Mononuclear cell (primary cell): Measurements from ENCODE around the gene BRD7. TPM values are rescaled to one million over a fixed set of nuclear protein-coding genes. Genes with fewer than 3 reads are reported as not detected.

Experiments
- H3K27me3 ChIP-seq: 2 replicates; pipeline ENCODE4 v1.6.0; 2011; ENCODE audit warnings: low read length, control low read depth; ENCODE audit not compliant: insufficient read depth
- H3K4me1 ChIP-seq: 2 replicates; pipeline ENCODE4 v1.5.1; 2011; ENCODE audit warnings: mild to moderate bottlenecking, low read length, control low read depth; ENCODE audit not compliant: insufficient read depth
- H3K4me3 ChIP-seq: 2 replicates; pipeline ENCODE4 v1.5.1; 2011; ENCODE audit warnings: mild to moderate bottlenecking, low read length, moderate library complexity
- H3K9me3 ChIP-seq: 2 replicates; pipeline ENCODE4 v1.5.1; 2011; ENCODE audit warnings: low read depth, mild to moderate bottlenecking, control low read depth, low read length
- total RNA-seq: library from RNA; depleted of rRNA; stranded (reverse); fragments of >200 nt; gene quantifications from one replicate; pipeline ENCODE4 v1.2.3, GENCODE V29; 2012

BRD7 gene
- total RNA-seq, 1 donor, result 55.3 TPM

DNA sequence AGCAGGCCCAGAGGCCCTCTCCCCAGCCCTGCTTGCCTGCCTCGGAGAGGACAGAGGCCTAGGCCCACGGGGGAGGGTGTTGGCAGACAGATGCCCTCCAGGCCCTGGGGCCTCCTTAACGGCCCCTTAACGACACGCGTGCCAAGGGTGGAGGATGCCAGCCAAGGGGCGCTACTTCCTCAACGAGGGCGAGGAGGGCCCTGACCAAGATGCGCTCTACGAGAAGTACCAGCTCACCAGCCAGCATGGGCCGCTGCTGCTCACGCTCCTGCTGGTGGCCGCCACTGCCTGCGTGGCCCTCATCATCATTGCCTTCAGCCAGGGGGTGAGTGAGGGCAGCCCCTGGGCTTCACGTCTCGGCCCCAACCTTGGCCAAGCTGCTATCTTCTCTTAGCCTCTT, 80.8 kb downstream of the BRD7 start:
- peaks cover 41% of the 10 kb centered on the region for H3K4me1 ChIP-seq
- H3K27me3 ChIP-seq, result no peaks in the 10 kb centered on the region
- H3K9me3 ChIP-seq, result no peaks in the 10 kb centered on the region
- no peak overlapping the region for H3K4me3 ChIP-seq

DNA sequence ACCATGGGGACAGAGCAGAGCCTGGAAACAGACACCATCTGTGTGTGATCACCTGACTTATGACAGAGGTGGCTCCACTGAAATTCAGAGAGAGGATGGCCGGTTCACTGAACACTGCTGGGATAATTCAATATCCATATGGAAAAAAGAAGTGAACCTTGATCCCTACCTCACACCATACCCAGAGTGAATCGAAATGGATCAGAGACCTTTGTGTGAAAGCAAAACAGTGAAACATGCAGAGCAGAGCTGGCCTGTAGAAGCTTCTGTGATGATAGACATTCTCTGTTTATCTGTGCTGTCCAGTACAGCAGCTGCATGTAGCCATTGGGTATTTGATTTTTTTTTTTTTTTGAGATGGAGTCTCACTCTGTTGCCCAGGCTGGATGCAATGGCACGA, 82.1 kb downstream of the BRD7 start:
- H3K27me3 ChIP-seq, result no peaks in the 10 kb centered on the region

DNA sequence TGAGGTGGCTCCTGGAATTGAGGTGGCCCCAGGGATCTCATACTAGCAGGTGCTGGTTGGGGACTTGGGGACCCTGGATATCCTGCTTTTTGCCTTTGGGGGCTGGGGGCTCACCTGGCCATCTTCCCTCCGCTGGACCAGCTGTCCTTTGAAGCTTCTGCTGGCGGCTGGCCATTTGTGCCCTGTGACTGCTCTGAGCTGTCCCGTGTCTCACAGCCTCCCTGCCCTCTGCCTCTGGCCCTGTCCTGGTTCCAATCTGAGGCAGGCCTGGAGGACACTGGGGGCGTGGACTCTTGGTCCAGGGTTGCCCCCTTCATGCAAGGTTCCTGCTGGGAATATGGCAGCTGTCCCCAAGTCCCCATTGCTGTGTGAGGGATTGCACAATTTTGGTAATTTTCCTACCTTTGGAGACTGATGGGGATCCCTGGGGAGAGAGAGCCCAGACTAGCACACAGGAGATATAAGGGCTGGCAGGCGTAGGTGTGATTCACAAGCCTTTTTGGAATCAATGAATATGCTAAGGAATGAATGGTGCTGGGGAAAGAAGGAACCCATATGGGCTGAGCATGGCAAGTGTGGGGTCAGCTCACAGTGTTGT, 83.3 kb downstream of the BRD7 start:
- Histone ChIP-seq H3K27me3 (no peaks in the 10 kb centered on the region), H3K4me3 (no peak overlapping the region), H3K9me3 (no peaks in the 10 kb centered on the region), H3K4me1 (peaks cover 66% of the 10 kb centered on the region)

More for the DNA sequence above, 82.1 kb downstream of the BRD7 start:
- Histone ChIP-seq H3K4me3 (no peak overlapping the region), H3K9me3 (no peaks in the 10 kb centered on the region), H3K4me1 (peaks cover 54% of the 10 kb centered on the region)

DNA sequence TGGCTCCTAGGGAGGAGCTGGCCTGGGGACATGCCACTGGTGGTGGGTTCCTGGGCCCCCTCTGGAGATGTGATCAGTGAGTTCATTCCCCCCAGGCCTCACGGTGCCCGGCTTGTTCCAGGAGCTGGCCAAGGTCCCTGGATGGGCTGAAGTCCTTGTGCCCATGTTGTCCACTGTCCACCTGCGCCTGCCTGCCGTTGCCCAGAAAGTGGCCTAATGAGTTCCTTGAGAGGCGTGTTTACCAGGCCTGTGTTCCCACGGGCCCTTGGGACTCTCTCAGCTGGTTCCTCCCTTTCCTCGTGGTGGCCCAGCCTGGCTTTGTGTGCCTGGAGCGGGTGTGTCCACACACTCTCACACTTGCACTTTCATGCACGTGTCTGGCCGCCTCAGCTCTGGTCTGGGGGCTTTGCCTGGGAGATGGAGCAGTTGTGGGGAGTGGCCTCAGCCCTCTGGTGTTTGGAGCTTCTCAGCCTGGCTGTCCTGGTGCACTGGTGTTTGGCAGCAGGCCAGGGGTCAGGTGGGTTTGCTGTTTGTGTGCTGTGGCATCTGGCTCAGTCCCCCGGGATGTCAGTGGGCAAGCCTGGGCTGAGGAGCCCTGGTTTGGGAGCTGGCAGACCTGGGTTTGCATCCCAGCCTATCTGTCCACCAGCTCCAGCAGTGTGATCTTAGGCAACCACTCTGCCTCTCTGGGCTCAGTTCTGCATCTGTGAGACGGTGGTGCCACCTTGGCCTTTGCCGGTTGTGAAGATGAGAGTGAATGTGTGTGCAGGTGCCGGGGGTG, 84.5 kb downstream of the BRD7 start:
- H3K27me3 ChIP-seq, result no peaks in the 10 kb centered on the region
- H3K4me1 ChIP-seq, result peaks cover 78% of the 10 kb centered on the region
- H3K4me3 ChIP-seq, result no peak overlapping the region
- H3K9me3 ChIP-seq, result no peaks in the 10 kb centered on the region

DNA sequence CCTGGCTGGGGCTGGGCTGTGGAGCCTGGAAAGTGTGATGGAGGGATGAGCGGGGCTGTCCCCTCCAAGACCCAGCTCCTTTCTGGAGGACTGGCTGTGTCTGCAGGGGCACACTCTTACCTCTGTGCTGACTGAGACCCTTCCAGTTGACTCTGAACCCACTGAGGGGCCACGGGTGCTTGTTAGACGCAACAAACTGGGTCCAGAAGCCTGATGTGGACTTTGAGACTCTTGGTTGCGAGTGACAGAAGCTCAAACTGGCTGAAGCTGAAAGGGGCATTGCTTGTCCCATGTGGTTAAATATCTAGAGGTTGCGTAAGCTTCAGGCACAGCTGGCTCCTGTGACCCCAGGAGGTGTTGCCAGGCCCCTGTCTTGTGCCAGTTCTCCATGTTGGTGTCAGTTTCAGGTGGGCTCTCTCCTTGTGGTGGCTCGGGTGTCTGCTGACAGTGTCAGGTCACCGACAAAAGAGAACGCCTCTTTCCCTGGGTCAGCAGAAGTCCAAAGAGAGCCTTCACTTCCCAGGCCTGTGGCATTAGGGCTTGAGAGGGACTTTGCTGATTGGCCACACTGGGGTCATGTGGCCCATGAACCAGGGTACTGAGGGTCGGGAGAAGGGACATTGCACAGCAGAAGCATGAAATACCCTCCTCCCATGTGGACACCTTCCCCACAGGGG, 85.7 kb downstream of the BRD7 start:
- H3K4me1 ChIP-seq, result peaks cover 89% of the 10 kb centered on the region
- H3K4me3 ChIP-seq, result no peak overlapping the region
- no peaks in the 10 kb centered on the region for H3K27me3 ChIP-seq
- no peaks in the 10 kb centered on the region for H3K9me3 ChIP-seq

DNA sequence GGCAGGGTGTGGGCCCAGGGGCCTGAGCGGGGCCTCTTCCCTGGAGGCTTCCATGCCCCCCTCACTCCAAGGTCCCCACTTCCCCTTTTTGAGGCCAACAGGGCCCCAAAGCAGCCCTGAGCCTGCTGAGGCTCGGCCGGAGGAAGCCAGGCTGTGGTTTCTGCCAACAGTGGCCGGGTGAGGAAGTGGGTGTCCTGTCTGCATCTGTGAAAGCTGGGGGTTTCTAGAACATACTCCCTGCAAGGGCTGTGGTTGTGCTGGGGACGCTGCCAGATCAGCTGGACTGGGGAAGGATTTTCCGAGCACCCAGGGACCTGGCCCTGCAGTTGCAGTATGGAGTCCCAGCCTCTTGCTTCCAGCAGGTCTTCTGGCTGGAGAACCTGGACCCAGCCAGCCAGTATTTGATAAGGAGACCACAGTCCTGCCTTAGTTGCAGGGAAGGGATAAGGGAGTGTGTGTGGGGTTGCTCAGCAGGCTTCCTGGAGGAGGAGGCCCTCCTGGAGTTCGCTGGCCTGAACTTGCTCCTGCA, 86.7 kb downstream of the BRD7 start:
- Histone ChIP-seq H3K4me3 (peak overlapping the region; percentile 38), H3K27me3 (no peaks in the 10 kb centered on the region)

DNA sequence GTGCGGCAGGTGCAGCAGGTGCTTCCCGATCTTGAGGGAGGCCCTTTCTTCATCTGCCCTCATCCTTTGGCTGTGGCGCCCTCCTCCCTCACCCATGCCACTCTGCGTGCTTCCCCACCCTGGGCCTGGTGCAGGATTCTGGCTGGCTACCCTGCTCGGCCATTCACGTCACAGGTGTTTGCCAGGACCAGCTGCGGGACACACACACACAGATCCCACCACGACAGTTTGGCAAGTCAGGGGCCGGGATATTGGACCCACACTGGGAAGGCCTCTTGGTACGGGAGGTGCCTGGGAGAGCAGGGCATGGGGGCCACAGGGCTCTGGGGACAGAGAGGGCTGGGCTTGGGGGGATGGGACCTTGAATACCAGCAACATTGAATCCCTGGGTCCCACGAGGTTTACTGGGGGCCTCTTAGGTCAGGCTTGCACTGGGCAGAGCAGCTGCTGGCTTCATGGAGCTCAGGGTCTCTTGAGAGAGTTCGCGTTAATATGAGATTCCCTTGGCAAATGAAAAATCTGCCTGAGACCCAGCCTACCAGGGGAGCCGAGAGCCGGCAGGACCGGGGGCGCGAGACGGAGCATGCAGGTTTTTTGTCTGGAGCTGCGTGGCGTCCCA, 87.3 kb downstream of the BRD7 start:
- peak overlapping the region; percentile 38 for H3K4me3 ChIP-seq

More for the DNA sequence above, 86.7 kb downstream of the BRD7 start:
- no peaks in the 10 kb centered on the region for H3K9me3 ChIP-seq
- peaks cover 93% of the 10 kb centered on the region for H3K4me1 ChIP-seq

DNA sequence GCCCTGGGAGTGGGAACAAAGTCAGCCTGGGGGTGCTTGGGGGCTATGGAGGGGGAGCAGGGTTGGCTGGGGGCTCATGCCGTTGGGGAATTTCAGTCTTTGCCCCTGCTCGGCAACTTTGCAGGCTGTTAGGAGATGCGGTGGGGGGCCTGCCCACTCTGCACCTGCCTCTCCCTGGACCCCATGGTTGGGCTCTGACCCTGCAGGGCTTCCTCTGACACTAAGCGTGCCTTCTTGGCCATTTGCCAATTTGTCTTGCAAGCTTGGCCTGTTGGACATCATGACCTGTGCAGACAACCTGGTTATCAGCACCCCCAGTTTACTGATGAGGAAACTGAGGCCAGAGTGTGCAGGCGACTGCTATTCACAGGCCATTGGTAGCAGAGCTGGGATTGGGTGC, 87.9 kb downstream of the BRD7 start:
- H3K27me3 ChIP-seq, result no peaks in the 10 kb centered on the region
- peak overlapping the region; percentile 38 for H3K4me3 ChIP-seq
- H3K4me1 ChIP-seq, result peaks cover 100% of the 10 kb centered on the region
- no peaks in the 10 kb centered on the region for H3K9me3 ChIP-seq

More for the DNA sequence above, 87.3 kb downstream of the BRD7 start:
- Histone ChIP-seq H3K9me3 (no peaks in the 10 kb centered on the region), H3K4me1 (peaks cover 97% of the 10 kb centered on the region), H3K27me3 (no peaks in the 10 kb centered on the region)

DNA sequence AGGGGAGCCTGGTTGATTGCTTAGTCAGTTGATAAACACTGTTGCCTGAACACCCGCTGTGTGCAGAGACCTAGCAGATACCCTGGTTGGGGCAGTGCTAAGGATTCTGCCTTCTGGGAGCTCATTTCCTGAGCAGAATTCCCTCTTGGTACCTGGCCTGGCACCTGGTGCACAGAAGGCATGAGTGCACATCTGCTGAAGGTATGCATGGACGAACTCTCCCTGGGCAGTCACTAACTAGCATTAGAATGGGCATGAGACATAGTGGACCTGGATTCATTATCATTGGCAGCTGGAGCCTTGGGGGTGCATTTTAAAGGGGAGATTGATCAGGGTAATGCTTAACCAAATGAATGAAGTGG, 89.3 kb downstream of the BRD7 start:
- no peaks in the 10 kb centered on the region for H3K27me3 ChIP-seq
- peaks cover 100% of the 10 kb centered on the region for H3K4me1 ChIP-seq
- no peaks in the 10 kb centered on the region for H3K9me3 ChIP-seq
- H3K4me3 ChIP-seq, result peak overlapping the region; percentile 28

DNA sequence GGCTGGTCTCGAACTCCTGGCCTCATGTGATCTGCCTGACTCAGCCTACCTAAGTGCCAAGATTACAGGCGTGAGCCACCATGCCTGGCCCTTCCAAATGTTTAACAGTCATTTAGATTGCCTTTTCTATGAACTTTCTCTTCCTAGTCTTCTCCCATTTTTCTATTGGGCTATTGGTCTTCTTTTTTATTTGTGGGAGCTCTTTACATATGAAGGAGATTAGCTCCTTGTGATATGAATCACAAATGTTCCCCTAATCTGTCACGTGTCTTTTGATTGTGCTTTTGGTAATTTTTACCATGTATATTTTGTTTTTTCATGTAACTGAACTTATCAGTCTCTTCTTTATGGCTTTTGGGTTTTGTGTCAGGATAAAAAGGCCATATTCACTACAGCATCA, 90.5 kb downstream of the BRD7 start:
- Histone ChIP-seq H3K9me3 (no peaks in the 10 kb centered on the region), H3K4me1 (peaks cover 97% of the 10 kb centered on the region), H3K27me3 (no peaks in the 10 kb centered on the region), H3K4me3 (no peak overlapping the region)

DNA sequence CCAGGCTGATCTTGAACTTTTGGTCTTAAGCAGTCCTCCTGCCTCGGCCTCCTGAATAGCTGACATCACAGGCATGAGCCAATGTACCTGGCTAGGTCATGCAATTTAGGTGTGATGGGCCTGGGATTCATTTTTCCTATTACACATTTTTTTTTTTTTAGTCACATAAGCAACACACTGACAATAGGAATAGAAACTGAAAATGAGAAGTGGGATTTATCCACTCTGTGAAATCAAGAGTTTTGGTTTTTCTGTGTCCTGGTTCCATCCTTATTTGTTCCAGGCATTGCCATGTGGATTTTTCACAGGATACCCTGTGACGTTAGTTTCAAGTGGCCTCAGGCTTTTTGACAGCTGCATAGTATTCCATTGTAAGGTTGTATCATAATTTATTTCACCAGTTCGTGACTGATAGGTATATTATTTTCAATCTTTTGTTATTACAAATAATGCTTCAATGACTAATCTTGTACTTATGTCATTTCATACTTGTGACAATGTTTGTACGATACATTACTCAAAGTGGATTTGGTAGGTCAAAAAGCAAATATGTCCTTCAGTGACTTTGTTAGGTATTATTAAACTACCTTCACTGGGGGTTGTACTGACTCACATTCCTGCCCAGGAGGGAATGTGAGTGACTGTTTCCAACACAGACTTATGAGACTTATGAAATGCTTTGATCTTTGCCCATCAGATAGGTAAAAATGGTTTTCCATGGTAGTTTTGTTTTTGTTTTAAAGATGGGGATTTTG, 91.8 kb downstream of the BRD7 start:
- Histone ChIP-seq H3K4me1 (peaks cover 97% of the 10 kb centered on the region), H3K27me3 (no peaks in the 10 kb centered on the region), H3K4me3 (no peak overlapping the region), H3K9me3 (no peaks in the 10 kb centered on the region)

DNA sequence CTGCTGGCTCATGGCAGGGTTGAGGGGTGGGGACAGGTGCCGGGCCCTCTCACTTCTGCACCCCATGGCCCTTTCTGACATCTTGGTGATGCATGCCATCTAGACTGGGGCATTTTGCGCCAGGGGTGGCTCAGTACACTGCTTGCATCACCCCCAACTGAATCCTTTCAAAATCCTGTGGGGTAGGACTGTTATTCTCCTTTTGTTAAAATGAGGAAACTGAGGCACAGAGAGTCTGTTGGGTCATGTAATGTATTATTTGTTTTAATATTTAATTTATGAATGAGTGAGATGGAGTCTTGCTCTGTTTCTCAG, 92.5 kb downstream of the BRD7 start:
- peaks cover 97% of the 10 kb centered on the region for H3K4me1 ChIP-seq
- no peak overlapping the region for H3K4me3 ChIP-seq
- no peaks in the 10 kb centered on the region for H3K27me3 ChIP-seq
- H3K9me3 ChIP-seq, result no peaks in the 10 kb centered on the region

DNA sequence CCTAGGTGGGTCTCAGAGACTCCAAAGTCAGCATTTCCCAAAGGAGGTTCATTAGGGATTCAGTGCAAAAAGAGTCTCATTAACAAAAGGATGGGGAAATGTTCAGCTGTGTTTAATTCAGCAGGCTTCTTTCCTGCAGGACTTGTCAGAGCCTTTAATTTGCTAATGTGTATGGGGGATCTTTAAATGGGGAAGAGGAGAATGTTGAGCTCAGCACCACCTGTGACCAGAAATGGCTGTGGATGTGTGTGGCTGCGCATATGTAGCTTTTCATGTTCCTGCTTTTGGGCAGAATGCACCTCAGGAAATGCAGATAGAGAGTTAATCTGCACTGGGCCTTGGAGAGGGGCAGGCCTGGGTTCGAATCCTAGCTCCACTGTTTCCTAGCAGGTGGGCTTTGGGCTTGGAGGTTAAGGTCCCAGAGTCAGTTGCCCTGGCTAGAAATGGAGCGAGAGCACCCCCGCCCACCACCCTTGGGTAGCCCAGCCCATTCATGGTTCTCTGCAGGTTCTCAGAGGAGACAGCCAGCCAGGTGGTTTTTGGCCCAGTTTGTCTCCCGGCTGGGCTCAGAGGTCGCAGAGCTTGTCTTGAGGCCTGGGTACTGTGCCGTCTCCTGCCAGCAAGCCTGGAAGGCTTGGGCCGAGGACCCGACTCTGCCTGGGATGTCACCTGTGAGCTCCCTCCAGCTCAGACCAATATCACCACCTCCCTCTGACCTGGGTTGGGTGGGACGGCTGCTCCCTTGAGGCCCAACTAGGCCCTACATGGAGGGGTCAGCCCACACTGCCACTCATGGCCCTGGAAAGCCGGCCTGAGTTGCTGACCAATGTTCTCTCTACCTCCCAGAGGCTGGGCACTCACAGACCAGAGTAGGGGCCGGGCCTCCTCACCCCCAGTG, 93.1 kb downstream of the BRD7 start:
- H3K4me3 ChIP-seq, result peak overlapping the region; percentile 71
- H3K4me1 ChIP-seq, result peaks cover 97% of the 10 kb centered on the region
- H3K9me3 ChIP-seq, result no peaks in the 10 kb centered on the region
- no peaks in the 10 kb centered on the region for H3K27me3 ChIP-seq

DNA sequence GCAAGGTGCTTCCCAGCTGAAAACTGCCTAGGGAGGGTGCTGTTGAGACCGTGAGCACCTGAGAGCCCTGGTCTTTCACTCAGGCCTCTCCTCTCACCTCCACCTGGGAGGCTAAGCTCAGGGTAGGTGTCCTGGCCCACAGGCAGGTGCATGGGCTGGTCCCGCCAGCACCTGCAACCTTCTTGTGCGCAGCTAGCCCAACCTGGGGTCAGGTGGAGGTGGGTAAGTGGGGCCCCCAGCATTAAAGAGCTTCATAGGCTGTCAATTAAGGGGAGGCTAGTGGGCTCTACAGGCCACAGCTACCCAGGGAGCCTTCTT, 93.7 kb downstream of the BRD7 start:
- H3K27me3 ChIP-seq, result no peaks in the 10 kb centered on the region
- H3K4me1 ChIP-seq, result peaks cover 97% of the 10 kb centered on the region
- peak overlapping the region; percentile 71 for H3K4me3 ChIP-seq
- H3K9me3 ChIP-seq, result no peaks in the 10 kb centered on the region
